HEK293 (cell line): ENCODE data around the gene RCOR1.

ENCODE experiments used
- CTCF ChIA-PET: fragments of 350-600 bp; formaldehyde crosslinking; extraction: SDS; loops from one replicate; lab custom pipeline; 2021; ENCODE audit warnings: antibody characterized with exemption; lab: Yijun Ruan, JAX
- POLR2A ChIA-PET: fragments of 300-600 bp; formaldehyde crosslinking; extraction: SDS; loops from one replicate; lab custom pipeline; 2020; ENCODE audit warnings: antibody characterized with exemption, inconsistent platforms; lab: Yijun Ruan, JAX
- H3K27ac ChIP-seq: fragments of 200-500 bp; sonication (Bioruptor generic); 2 replicates; pipeline ENCODE4 v1.5.1; 2014; ENCODE audit warnings: low read depth, low read length, control low read depth, inconsistent platforms; ENCODE audit errors: extremely low read depth
- H3K36me3 ChIP-seq, 2 experiments: fragments of 200-500 bp in 1 of 2; sonication (Bioruptor generic) in 1 of 2; 1 replicate in 1 of 2; 2 replicates in 1 of 2; pipeline ENCODE4 v1.5.1; 2014 to 2017; ENCODE audit warnings: inconsistent platforms in 2 of 2, low read length in 2 of 2; ENCODE audit not compliant: control insufficient read depth in 2 of 2, insufficient read depth in 1 of 2
- H3K4me1 ChIP-seq: fragments of 200-500 bp; sonication (Bioruptor generic); 2 replicates; pipeline ENCODE4 v1.5.1; 2014; ENCODE audit warnings: mild to moderate bottlenecking, low read length, inconsistent platforms; ENCODE audit not compliant: control insufficient read depth, insufficient read depth
- H3K4me3 ChIP-seq: 2 replicates; pipeline ENCODE4 v1.5.1; 2011; ENCODE audit warnings: low read depth, mild to moderate bottlenecking, control low read depth, low read length, moderate library complexity
- H3K9me3 ChIP-seq: fragments of 200-500 bp; sonication (Bioruptor generic); 2 replicates; pipeline ENCODE4 v1.5.1; 2014; ENCODE audit warnings: low read depth, low read length, inconsistent platforms; ENCODE audit not compliant: control insufficient read depth, insufficient read depth
- BCL11B ChIP-seq: fragments of 450-650 bp; formaldehyde crosslinking; IDR thresholded peaks from 2 replicates; pipeline ENCODE4 v1.5.1; 2016; ENCODE audit warnings: low read depth, missing biosample characterization, missing genetic modification characterization
- ZNF155 ChIP-seq: fragments of 450-650 bp; formaldehyde crosslinking; IDR thresholded peaks from 2 replicates; pipeline ENCODE4 v1.5.1; 2016; ENCODE audit warnings: missing biosample characterization, missing genetic modification characterization
- ZNF184 ChIP-seq: fragments of 450-650 bp; IDR thresholded peaks from 2 replicates; pipeline ENCODE4 v1.5.1; 2018; ENCODE audit warnings: missing biosample characterization, mild to moderate bottlenecking, missing genetic modification characterization
- ZNF292 ChIP-seq: fragments of 450-650 bp; formaldehyde crosslinking; IDR thresholded peaks from 2 replicates; pipeline ENCODE4 v1.5.1; 2016; ENCODE audit warnings: low read depth, missing biosample characterization, missing genetic modification characterization, borderline replicate concordance
- ZNF37A ChIP-seq: fragments of 450-650 bp; IDR thresholded peaks from 2 replicates; pipeline ENCODE4 v1.5.1; 2018; ENCODE audit warnings: missing biosample characterization, missing genetic modification characterization
- ZNF473 ChIP-seq: fragments of 450-650 bp; formaldehyde crosslinking; IDR thresholded peaks from 2 replicates; pipeline ENCODE4 v1.5.1; 2017; ENCODE audit warnings: missing biosample characterization, missing genetic modification characterization
- ZNF548 ChIP-seq: fragments of 450-650 bp; formaldehyde crosslinking; IDR thresholded peaks from 2 replicates; pipeline ENCODE4 v1.5.1; 2016; ENCODE audit warnings: missing biosample characterization, missing genetic modification characterization
- ZNF549 ChIP-seq: fragments of 450-650 bp; IDR thresholded peaks from 2 replicates; pipeline ENCODE4 v1.5.1; 2018; ENCODE audit warnings: missing biosample characterization, missing genetic modification characterization, mild to moderate bottlenecking, inconsistent platforms, moderate library complexity
- ZNF677 ChIP-seq: fragments of 450-650 bp; IDR thresholded peaks from 2 replicates; pipeline ENCODE4 v1.5.0; 2018; ENCODE audit warnings: missing biosample characterization, mild to moderate bottlenecking, missing genetic modification characterization, moderate library complexity
- ZNF792 ChIP-seq: fragments of 450-650 bp; formaldehyde crosslinking; IDR thresholded peaks from 2 replicates; pipeline ENCODE4 v1.5.1; 2016; ENCODE audit warnings: missing biosample characterization, missing genetic modification characterization
- ZNF830 ChIP-seq: fragments of 450-650 bp; IDR thresholded peaks from 2 replicates; pipeline ENCODE4 v1.5.0; 2018; ENCODE audit warnings: missing biosample characterization, missing genetic modification characterization, low read depth, mild to moderate bottlenecking, moderate library complexity
- TF ChIP-seq, protein P1 (sequence below): fragments of 450-650 bp; formaldehyde crosslinking; IDR thresholded peaks from 2 replicates; pipeline ENCODE4 v1.5.1; 2017; ENCODE audit warnings: missing biosample characterization, missing genetic modification characterization
- TF ChIP-seq, protein P2 (sequence below): fragments of 450-650 bp; formaldehyde crosslinking; IDR thresholded peaks from 2 replicates; pipeline ENCODE4 v1.5.1; 2016; ENCODE audit warnings: missing biosample characterization, missing genetic modification characterization
- TF ChIP-seq, protein P3 (sequence below): fragments of 450-650 bp; formaldehyde crosslinking; IDR thresholded peaks from 2 replicates; pipeline ENCODE4 v1.5.1; 2016; ENCODE audit warnings: missing biosample characterization, missing genetic modification characterization

The RCOR1 gene

DNA sequence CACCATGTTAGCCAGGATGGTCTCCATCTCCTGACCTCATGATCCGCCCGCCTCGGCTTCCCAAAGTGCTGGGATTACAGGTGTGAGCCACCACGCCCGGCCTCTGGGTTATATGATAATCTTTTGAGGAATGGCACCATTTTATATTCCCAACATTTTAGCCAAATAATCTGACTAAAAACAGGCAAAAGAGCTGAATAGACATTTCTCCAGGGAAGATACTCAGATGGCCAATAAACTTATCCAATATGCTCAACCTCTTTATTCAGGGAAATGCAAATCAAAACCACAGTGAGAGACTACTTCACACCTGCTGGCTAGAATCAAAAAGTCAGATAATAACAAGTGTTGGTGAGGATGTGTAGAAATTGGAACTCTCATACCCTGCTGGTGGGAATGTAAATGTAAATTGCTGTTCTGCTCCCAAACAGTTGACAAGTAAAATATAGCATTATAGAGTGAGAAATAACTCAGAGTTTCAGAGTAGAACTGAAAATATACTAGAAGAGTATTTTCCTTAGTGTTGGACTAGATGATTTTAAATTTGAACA is 80.0 kb downstream of the RCOR1 start:
- H3K9me3 ChIP-seq, result no peaks in the 10 kb centered on the region
- TF ChIP-seq ZNF792 (tag by site-specific recombination), result no peak
- TF ChIP-seq ZNF184 (tag by site-specific recombination), result peak; percentile 97
- no peak overlapping the region for H3K4me3 ChIP-seq
- ChIA-PET CTCF (interaction anchor here (0.5 to 0.7 kb wide), 2 partner anchors 56 to 298 kb away, joined by 3 to 4 read pairs; no protein-coding TSS in a partner anchor), POLR2A (interaction anchor here (0.7 kb wide), 1 partner anchor 845 kb away, joined by 4 read pairs; no protein-coding TSS in a partner anchor)
- H3K4me1 ChIP-seq, result peaks cover 13% of the 10 kb centered on the region
- no peak overlapping the region for H3K27ac ChIP-seq
- H3K36me3 ChIP-seq, result no peaks in the 10 kb centered on the region; a peak in 1 of 3 replicates

DNA sequence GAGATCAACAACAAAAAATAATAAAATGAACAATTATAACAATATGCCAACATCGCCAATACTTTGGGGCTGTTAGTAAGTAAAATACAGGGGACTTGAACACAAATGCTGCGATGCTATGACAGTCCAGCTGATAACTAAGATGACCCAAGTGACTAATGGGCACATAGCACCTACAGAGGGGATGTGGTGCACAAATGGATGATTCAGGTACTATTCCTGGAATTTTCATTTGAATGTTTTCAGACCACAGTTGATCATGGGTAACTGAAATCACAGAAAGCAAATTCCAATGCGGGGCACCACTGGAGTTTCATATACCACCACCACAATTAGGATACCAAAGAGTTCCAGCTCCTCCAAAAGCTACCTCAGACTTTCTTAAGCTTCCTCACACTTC is 82.9 kb downstream of the RCOR1 start:
- TF ChIP-seq ZNF677 (tag by site-specific recombination) (no peak), ZNF473 (tag by site-specific recombination) (no peak), ZNF548 (no peak), ZNF549 (no peak), ZNF155 (tag by site-specific recombination) (no peak), ZNF830 (tag by site-specific recombination) (no peak), ZNF37A (tag by site-specific recombination) (no peak)
- TF ChIP-seq, protein P1, sequence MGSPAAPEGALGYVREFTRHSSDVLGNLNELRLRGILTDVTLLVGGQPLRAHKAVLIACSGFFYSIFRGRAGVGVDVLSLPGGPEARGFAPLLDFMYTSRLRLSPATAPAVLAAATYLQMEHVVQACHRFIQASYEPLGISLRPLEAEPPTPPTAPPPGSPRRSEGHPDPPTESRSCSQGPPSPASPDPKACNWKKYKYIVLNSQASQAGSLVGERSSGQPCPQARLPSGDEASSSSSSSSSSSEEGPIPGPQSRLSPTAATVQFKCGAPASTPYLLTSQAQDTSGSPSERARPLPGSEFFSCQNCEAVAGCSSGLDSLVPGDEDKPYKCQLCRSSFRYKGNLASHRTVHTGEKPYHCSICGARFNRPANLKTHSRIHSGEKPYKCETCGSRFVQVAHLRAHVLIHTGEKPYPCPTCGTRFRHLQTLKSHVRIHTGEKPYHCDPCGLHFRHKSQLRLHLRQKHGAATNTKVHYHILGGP, result no peak
- TF ChIP-seq, protein P2, sequence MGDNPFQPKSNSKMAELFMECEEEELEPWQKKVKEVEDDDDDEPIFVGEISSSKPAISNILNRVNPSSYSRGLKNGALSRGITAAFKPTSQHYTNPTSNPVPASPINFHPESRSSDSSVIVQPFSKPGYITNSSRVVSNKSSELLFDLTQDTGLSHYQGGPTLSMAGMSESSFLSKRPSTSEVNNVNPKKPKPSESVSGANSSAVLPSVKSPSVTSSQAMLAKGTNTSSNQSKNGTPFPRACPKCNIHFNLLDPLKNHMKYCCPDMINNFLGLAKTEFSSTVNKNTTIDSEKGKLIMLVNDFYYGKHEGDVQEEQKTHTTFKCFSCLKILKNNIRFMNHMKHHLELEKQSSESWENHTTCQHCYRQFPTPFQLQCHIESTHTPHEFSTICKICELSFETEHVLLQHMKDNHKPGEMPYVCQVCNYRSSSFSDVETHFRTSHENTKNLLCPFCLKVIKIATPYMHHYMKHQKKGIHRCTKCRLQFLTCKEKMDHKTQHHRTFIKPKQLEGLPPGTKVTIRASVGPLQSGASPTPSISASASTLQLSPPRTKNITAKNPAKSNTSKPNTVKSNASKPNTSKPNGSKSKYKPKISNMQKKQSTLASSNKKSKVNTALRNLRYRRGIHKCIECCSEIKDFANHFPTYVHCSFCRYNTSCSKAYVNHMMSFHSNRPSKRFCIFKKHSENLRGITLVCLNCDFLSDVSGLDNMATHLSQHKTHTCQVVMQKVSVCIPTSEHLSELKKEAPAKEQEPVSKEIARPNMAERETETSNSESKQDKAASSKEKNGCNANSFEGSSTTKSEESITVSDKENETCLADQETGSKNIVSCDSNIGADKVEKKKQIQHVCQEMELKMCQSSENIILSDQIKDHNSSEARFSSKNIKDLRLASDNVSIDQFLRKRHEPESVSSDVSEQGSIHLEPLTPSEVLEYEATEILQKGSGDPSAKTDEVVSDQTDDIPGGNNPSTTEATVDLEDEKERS, result no peak
- Histone ChIP-seq H3K4me3 (no peak overlapping the region), H3K27ac (no peak overlapping the region), H3K9me3 (no peaks in the 10 kb centered on the region), H3K4me1 (no peaks in the 10 kb centered on the region), H3K36me3 (no peaks in the 10 kb centered on the region; a peak in 1 of 3 replicates)
- ChIA-PET POLR2A (no interaction called here), CTCF (no interaction called here)

DNA sequence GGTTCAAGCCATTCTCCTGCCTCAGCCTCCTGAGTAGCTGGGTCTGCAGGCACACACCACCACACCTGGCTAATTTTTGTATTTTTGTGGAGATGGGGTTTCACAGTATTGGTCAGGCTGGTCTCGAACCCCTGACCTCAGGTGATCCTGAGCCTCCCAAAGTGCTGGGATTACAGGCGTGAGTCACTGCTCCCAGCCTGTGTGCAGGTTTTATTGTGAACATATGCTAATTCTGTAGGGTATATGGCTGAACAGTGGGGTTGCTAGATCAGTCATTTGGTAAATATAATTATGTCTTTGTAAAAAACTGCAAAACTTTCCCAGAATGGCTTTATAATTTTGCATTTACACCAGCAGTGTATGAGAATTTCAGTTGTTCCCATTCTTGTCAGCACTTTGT is 85.9 kb downstream of the RCOR1 start:
- no peak overlapping the region for H3K27ac ChIP-seq
- POLR2A ChIA-PET, result no interaction called here
- CTCF ChIA-PET, result no interaction called here
- no peaks in the 10 kb centered on the region for H3K4me1 ChIP-seq
- no peaks in the 10 kb centered on the region for H3K9me3 ChIP-seq
- 0 out of 2 replicates have a peak, but pooled peaks have one; percentile 40 for TF ChIP-seq BCL11B (tag by site-specific recombination)
- TF ChIP-seq ZNF292, result no peak
- TF ChIP-seq, protein P3, sequence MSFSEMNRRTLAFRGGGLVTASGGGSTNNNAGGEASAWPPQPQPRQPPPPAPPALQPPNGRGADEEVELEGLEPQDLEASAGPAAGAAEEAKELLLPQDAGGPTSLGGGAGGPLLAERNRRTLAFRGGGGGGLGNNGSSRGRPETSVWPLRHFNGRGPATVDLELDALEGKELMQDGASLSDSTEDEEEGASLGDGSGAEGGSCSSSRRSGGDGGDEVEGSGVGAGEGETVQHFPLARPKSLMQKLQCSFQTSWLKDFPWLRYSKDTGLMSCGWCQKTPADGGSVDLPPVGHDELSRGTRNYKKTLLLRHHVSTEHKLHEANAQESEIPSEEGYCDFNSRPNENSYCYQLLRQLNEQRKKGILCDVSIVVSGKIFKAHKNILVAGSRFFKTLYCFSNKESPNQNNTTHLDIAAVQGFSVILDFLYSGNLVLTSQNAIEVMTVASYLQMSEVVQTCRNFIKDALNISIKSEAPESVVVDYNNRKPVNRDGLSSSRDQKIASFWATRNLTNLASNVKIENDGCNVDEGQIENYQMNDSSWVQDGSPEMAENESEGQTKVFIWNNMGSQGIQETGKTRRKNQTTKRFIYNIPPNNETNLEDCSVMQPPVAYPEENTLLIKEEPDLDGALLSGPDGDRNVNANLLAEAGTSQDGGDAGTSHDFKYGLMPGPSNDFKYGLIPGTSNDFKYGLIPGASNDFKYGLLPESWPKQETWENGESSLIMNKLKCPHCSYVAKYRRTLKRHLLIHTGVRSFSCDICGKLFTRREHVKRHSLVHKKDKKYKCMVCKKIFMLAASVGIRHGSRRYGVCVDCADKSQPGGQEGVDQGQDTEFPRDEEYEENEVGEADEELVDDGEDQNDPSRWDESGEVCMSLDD (tag by site-specific recombination), result peak; percentile 15; the same call in 1 of the 2 replicates
- no peak overlapping the region for H3K4me3 ChIP-seq
- peaks cover 0 to 3% of the 10 kb centered on the region in 2 experiments; a peak in 2 of 3 replicates for H3K36me3 ChIP-seq
